GM12878 (cell line): ENCODE results near the gene MAD2L2. TPM values are rescaled to one million over a fixed set of nuclear protein-coding genes. Genes with fewer than 3 reads are reported as not detected.
A peak's percentile ranks its signal among the peaks of the same experiment; 100 is the strongest.

Experiments
- ATAC-seq: fragments of 200-7000 bp; cut with Tn5 transposase; 3 replicates; pipeline ENCODE4 v1.9.1; 2020; ENCODE audit warnings: mild to moderate bottlenecking, moderate library complexity
- BruUV-seq: library from RNA; stranded (reverse); fragments of 400-500 nt; replicated peaks from 2 replicates; lab custom pipeline; 2021; lab: Mats Ljungman, UMichigan
- CTCF ChIA-PET: fragments of 300-600 bp; sonication (Branson Sonifier 250); formaldehyde crosslinking; extraction: SDS; loops from one replicate; lab custom pipeline; 2021; ENCODE audit warnings: inconsistent platforms; lab: Yijun Ruan, JAX
- POLR2A ChIA-PET: fragments of 350-600 bp; formaldehyde crosslinking; extraction: SDS; loops from one replicate; lab custom pipeline; 2021; ENCODE audit warnings: inconsistent platforms; lab: Charles Lee
- RAD21 ChIA-PET: fragments of 300-600 bp; sonication (Branson Sonifier 250); formaldehyde crosslinking; loops from one replicate; lab custom pipeline; 2023; ENCODE audit warnings: antibody characterized with exemption; ENCODE audit not compliant: unreplicated experiment; lab: Charles Lee
- SMC1A ChIA-PET: fragments of 300-600 bp; sonication (Branson Sonifier 250); formaldehyde crosslinking; loops from one replicate; lab custom pipeline; 2023; ENCODE audit not compliant: unreplicated experiment, uncharacterized antibody; lab: Charles Lee
- DNase-seq: peaks from one replicate; pipeline ENCODE4 v3.0.0-alpha.2; 2011; ENCODE audit warnings: low read depth, low spot score
- FAIRE-seq: peaks from 3 replicates; lab custom pipeline; 2011; peaks lifted over from hg19 to GRCh38; lab: Jason Lieb, UNC
- H2AFZ ChIP-seq: 2 replicates; pipeline ENCODE4 v1.6.0; 2011; ENCODE audit warnings: low read depth, low read length, control low read depth; ENCODE audit not compliant: control insufficient read depth
- H3K27ac ChIP-seq: 2 replicates; pipeline ENCODE4 v1.5.1; 2011; ENCODE audit warnings: control low read depth; ENCODE audit not compliant: control insufficient read depth, insufficient read depth
- H3K27me3 ChIP-seq, 2 experiments: replicated peaks in 1 of 2; 2 replicates each; pipeline versions ENCODE4 v1.6.0 to v1.6.1; 2011; ENCODE audit warnings: low read length in 1 of 2; ENCODE audit not compliant: control insufficient read depth in 2 of 2, insufficient read depth in 2 of 2
- H3K36me3 ChIP-seq, 2 experiments: 2 replicates each; pipeline ENCODE4 v1.5.1; 2011; ENCODE audit warnings: low read length in 1 of 2; ENCODE audit not compliant: control insufficient read depth in 2 of 2, insufficient read depth in 2 of 2
- H3K4me1 ChIP-seq: 2 replicates; pipeline ENCODE4 v1.6.1; 2011; ENCODE audit warnings: mild to moderate bottlenecking, low read length, moderate library complexity, mixed read lengths; ENCODE audit not compliant: control insufficient read depth, insufficient read depth
- H3K4me2 ChIP-seq: 2 replicates; pipeline ENCODE4 v1.6.0; 2011; ENCODE audit warnings: control low read depth; ENCODE audit not compliant: control insufficient read depth, insufficient read depth
- H3K4me3 ChIP-seq: fragments of 200-600 bp; sonication (generic); 2 replicates; pipeline ENCODE4 v1.5.1; 2016
- H3K79me2 ChIP-seq: 2 replicates; pipeline ENCODE4 v1.6.0; 2011; ENCODE audit warnings: low read length; ENCODE audit not compliant: control insufficient read depth, insufficient read depth
- H3K9ac ChIP-seq: 2 replicates; pipeline ENCODE4 v1.8.0; 2011; ENCODE audit warnings: low read length, control low read depth, mixed read lengths; ENCODE audit not compliant: control insufficient read depth, insufficient read depth
- H3K9me3 ChIP-seq: replicated peaks from 3 replicates; pipeline ENCODE4 v1.5.1; 2011; ENCODE audit warnings: mild to moderate bottlenecking, low read length; ENCODE audit not compliant: control insufficient read depth, insufficient read depth
- H4K20me1 ChIP-seq: 2 replicates; pipeline ENCODE4 v1.6.0; 2011; ENCODE audit not compliant: control insufficient read depth, insufficient read depth
- KLF5 ChIP-seq: fragments of 450-650 bp; IDR thresholded peaks from 2 replicates; pipeline ENCODE4 v1.6.1; 2014; ENCODE audit warnings: mild to moderate bottlenecking; ENCODE audit not compliant: partially characterized antibody
- WGBS: methylation state at CpG from one replicate; pipeline ENCODE4 v1.1.6; 2016; ENCODE audit warnings: low lambda C conversion rate; ENCODE audit not compliant: insufficient replicate concordance, insufficient coverage; ENCODE audit errors: missing lambda C conversion rate; 5-methylcytosine and 5-hydroxymethylcytosine counted together
- in situ Hi-C: fragments of 300-500 bp; cut with MboI; formaldehyde crosslinking; loops from 9 replicates; pipeline ENCODE4 v1.14.3; 2018; ENCODE audit warnings: mixed read lengths
- intact Hi-C: fragments of 100-400 bp; cut with micrococcal nuclease; formaldehyde crosslinking; loops from one replicate; pipeline ENCODE4 v1.14.2; 2022; ENCODE audit not compliant: unreplicated experiment
- polyA plus RNA-seq, 11 experiments: library from polyadenylated mRNA; depleted of rRNA in 4 of 11; unstranded in 6 of 11; stranded (reverse) in 5 of 11; fragments of >200 nt; fragmentation: Nextera tagmentation in 4 of 11; fragmentation: Illumina TruSeq in 1 of 11; extraction: Ambion mirVana in 4 of 11; extraction: Trizol in 1 of 11; gene quantifications; 1 replicate in 1 of 11; 2 replicates in 10 of 11; pipeline versions ENCODE4 v1.2.1 to v1.2.3, GENCODE V29; 2011 to 2016; ENCODE audit warnings: inconsistent platforms in 2 of 11, missing spikeins in 2 of 11, low read depth in 1 of 11
- total RNA-seq, 4 experiments: library from RNA; depleted of rRNA in 3 of 4; stranded (reverse); fragments of >200 nt in 3 of 4; fragmentation: Illumina TruSeq in 1 of 4; extraction: Trizol in 1 of 4; gene quantifications; 2 replicates each; pipeline versions ENCODE4 v1.2.1 to v1.2.3, GENCODE V29; 2013 to 2021
- TF ChIP-seq, protein P1 (sequence below): IDR thresholded peaks from 2 replicates; pipeline ENCODE4 v1.6.1; 2011; ENCODE audit warnings: mild to moderate bottlenecking, low read depth, low read length, moderate library complexity; ENCODE audit not compliant: insufficient replicate concordance
- TF ChIP-seq, protein P2 (sequence below): fragments of 450-650 bp; IDR thresholded peaks from 2 replicates; pipeline ENCODE4 v1.6.1; 2016; ENCODE audit warnings: mild to moderate bottlenecking

The MAD2L2 gene
- total and polyA plus RNA-seq, 10 of the 15 experiments (the other 5 are each of a cell fraction or from before 2014, with no cell fraction given): 3.5 to 95.0 (median 53.2) TPM

DNA sequence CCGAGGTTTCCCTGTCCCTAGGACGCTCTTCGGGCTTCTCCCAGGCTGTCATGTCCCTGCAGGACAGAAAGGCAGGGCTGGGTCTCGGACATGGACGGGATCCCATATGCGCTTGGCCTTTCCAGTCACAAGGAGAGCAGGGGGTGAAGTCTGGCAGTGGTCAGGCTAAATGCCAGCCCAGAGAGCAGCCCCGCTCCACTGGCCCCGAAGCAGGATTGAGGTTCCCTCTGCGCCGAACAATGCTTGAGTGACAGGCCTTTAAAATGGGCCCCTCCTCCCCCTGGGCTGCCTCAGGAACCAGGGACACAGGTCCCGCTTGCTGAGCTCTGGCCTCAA is 23.2 kb upstream of the MAD2L2 start:
- Histone ChIP-seq H3K27ac (no peak overlapping the region), H3K27me3 (peaks cover 2 to 7% of the 10 kb centered on the region in 2 experiments), H3K9ac (no peak overlapping the region), H2AFZ (no peak overlapping the region), H4K20me1 (no peaks in the 10 kb centered on the region), H3K79me2 (no peaks in the 10 kb centered on the region), H3K9me3 (no peaks in the 10 kb centered on the region), H3K4me1 (no peaks in the 10 kb centered on the region; the same call in 1 of the 2 replicates), H3K4me3 (no peak overlapping the region), H3K36me3 (no peaks in the 10 kb centered on the region), H3K4me2 (no peak overlapping the region)
- ChIA-PET POLR2A (no interaction called here), CTCF (no interaction called here), SMC1A (no interaction called here), RAD21 (interaction anchor here (0.8 kb wide), 1 partner anchor 40 kb away, joined by 3 read pairs; the partner anchor contains the start of gene FBXO6)
- WGBS: 31% methylated on average over 11 of the region's 11 CpGs
- in situ Hi-C loops (no loop called here), intact Hi-C loops (no loop called here)
- FAIRE-seq: no peak
- TF ChIP-seq, protein P1, sequence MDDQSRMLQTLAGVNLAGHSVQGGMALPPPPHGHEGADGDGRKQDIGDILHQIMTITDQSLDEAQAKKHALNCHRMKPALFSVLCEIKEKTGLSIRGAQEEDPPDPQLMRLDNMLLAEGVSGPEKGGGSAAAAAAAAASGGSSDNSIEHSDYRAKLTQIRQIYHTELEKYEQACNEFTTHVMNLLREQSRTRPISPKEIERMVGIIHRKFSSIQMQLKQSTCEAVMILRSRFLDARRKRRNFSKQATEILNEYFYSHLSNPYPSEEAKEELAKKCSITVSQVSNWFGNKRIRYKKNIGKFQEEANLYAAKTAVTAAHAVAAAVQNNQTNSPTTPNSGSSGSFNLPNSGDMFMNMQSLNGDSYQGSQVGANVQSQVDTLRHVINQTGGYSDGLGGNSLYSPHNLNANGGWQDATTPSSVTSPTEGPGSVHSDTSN: peak; percentile 42
- TF ChIP-seq, protein P2, sequence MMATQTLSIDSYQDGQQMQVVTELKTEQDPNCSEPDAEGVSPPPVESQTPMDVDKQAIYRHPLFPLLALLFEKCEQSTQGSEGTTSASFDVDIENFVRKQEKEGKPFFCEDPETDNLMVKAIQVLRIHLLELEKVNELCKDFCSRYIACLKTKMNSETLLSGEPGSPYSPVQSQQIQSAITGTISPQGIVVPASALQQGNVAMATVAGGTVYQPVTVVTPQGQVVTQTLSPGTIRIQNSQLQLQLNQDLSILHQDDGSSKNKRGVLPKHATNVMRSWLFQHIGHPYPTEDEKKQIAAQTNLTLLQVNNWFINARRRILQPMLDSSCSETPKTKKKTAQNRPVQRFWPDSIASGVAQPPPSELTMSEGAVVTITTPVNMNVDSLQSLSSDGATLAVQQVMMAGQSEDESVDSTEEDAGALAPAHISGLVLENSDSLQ: peak; percentile 73
- no peak for TF ChIP-seq KLF5
- no TSS peak for BruUV-seq
- no peak for ATAC-seq
- DNase-seq: no peak
